Mammary epithelial cell (primary cell): Measurements from ENCODE around the gene MYO10.

Experiments used
- EZH2 ChIP-seq: IDR thresholded peaks from 2 replicates; pipeline ENCODE4 v1.6.1; 2012; ENCODE audit warnings: low read length, inconsistent platforms, borderline replicate concordance
- TF ChIP-seq, protein P1 (sequence below), 2 donors: IDR thresholded peaks in 1 of 2; conservative IDR thresholded peaks in 1 of 2; 2 replicates each; pipeline ENCODE4 v1.5.1; 2011 to 2012; ENCODE audit warnings: inconsistent platforms in 2 of 2, low read length in 2 of 2, mild to moderate bottlenecking in 2 of 2, control low read depth in 1 of 2, low read depth in 1 of 2; ENCODE audit not compliant: insufficient read depth in 1 of 2; ENCODE audit errors: extremely low read depth in 1 of 2

DNA sequence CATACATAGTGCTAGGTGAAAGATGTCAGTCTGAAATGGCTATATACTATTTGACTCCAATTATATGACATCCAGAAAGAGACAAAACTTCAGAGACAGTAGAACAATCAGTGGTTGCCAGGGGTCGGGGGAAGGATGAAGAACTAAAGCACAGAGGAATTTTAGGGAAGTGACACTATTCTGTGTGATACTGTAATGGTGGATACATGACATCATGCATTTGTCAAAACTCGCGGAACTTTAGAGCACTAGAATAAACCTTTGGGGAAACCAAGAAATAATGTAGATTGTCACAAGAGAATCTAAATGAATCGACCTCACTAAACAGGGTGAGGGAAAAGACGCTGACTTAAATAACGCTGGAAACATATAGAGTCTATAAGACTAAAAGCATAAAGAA lies 212.3 kb downstream of the MYO10 start:
- TF ChIP-seq EZH2 = no peak
- TF ChIP-seq, protein P1, sequence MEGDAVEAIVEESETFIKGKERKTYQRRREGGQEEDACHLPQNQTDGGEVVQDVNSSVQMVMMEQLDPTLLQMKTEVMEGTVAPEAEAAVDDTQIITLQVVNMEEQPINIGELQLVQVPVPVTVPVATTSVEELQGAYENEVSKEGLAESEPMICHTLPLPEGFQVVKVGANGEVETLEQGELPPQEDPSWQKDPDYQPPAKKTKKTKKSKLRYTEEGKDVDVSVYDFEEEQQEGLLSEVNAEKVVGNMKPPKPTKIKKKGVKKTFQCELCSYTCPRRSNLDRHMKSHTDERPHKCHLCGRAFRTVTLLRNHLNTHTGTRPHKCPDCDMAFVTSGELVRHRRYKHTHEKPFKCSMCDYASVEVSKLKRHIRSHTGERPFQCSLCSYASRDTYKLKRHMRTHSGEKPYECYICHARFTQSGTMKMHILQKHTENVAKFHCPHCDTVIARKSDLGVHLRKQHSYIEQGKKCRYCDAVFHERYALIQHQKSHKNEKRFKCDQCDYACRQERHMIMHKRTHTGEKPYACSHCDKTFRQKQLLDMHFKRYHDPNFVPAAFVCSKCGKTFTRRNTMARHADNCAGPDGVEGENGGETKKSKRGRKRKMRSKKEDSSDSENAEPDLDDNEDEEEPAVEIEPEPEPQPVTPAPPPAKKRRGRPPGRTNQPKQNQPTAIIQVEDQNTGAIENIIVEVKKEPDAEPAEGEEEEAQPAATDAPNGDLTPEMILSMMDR (conservative IDR thresholded peaks at IDR 0.05 in 1 of 2, IDR thresholded peaks at IDR 0.05 in 1 of 2; ENCODE audit: extremely low read depth in 1 of 2, insufficient read depth in 1 of 2, low read depth in 1 of 2, low read length in 2 of 2) = no peak
